A673 (cell line): ENCODE data around the gene HOXC10.

ENCODE experiments used
- EZH2 ChIP-seq: fragments of 200-600 bp; sonication (generic); IDR thresholded peaks from 2 replicates; pipeline ENCODE4 v1.6.1; 2017; ENCODE audit warnings: borderline replicate concordance, low read depth, mild to moderate bottlenecking, mixed read lengths, antibody characterized with exemption, low read length; ENCODE audit not compliant: poor library complexity, severe bottlenecking
- TF ChIP-seq, protein P1 (sequence below): fragments of 300-800, 200-600 bp; sonication (generic); conservative IDR thresholded peaks from 2 replicates; pipeline ENCODE4 v1.5.1; 2017; ENCODE audit warnings: low read depth, mild to moderate bottlenecking, antibody characterized with exemption, low read length, moderate library complexity, mixed read lengths

DNA sequence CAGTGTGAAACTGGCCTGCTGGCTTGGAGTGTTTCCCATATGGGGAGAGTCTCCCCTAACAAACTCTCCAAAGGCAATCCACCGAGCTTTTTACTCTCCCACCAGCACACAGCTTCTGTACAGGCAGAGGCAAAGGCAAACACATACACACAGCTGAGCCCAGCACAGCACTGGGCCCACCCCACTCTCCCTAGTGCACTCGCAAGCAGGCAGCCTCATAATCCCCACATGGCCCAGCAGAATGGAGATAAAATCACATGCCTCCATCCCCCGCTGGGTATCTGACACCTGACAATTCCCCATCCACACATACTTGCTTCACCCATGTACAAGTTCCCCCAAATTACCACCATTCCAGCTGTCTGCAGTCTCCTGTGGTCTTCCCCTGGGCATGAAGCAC, 26.8 kb upstream of the HOXC10 start:
- TF ChIP-seq EZH2 = no peak
- TF ChIP-seq, protein P1, sequence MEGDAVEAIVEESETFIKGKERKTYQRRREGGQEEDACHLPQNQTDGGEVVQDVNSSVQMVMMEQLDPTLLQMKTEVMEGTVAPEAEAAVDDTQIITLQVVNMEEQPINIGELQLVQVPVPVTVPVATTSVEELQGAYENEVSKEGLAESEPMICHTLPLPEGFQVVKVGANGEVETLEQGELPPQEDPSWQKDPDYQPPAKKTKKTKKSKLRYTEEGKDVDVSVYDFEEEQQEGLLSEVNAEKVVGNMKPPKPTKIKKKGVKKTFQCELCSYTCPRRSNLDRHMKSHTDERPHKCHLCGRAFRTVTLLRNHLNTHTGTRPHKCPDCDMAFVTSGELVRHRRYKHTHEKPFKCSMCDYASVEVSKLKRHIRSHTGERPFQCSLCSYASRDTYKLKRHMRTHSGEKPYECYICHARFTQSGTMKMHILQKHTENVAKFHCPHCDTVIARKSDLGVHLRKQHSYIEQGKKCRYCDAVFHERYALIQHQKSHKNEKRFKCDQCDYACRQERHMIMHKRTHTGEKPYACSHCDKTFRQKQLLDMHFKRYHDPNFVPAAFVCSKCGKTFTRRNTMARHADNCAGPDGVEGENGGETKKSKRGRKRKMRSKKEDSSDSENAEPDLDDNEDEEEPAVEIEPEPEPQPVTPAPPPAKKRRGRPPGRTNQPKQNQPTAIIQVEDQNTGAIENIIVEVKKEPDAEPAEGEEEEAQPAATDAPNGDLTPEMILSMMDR = no peak
